Measurements from ENCODE around the gene TP53BP1. TPM values are rescaled to one million over a fixed set of nuclear protein-coding genes. Genes with fewer than 3 reads are reported as not detected.

The TP53BP1 gene
- total RNA-seq, 2 donors from 2014 or later = 23.2 to 31.5 TPM

- H3K4me3 ChIP-seq = no peak overlapping the region
- ATAC-seq (ENCODE audit: insufficient number of reproducible peaks, low FRiP score, low read depth) = no peak
- H3K36me3 ChIP-seq = peaks cover 9% of the 10 kb centered on the region
- H3K27ac ChIP-seq = no peak overlapping the region
- no peak for DNase-seq (ENCODE audit: low spot score)
- H3K9me3 ChIP-seq = no peaks in the 10 kb centered on the region
- H3K27me3 ChIP-seq (replicated peaks; ENCODE audit: insufficient read depth) = no peaks in the 10 kb centered on the region
- H3K4me1 ChIP-seq (ENCODE audit: control insufficient read depth in 1 of 2, low read depth in 2 of 2) = peaks cover 1 to 3% of the 10 kb centered on the region in 2 donors
- no peak for TF ChIP-seq CTCF (IDR thresholded peaks at IDR 0.05)
Measured at GRCh38 chr15:43446344-43446743, 46.6 kb downstream of the TP53BP1 start.

GRCh38 chr15:43441316-43441715 is 51.6 kb downstream of the TP53BP1 start:
- no peaks in the 10 kb centered on the region for H3K9me3 ChIP-seq
- ATAC-seq (ENCODE audit: insufficient number of reproducible peaks, low FRiP score, low read depth) = no peak
- DNase-seq (ENCODE audit: low spot score) = no peak
- H3K36me3 ChIP-seq = peaks cover 7% of the 10 kb centered on the region
- H3K27me3 ChIP-seq (replicated peaks; ENCODE audit: insufficient read depth) = no peaks in the 10 kb centered on the region
- TF ChIP-seq CTCF (IDR thresholded peaks at IDR 0.05) = no peak
- H3K4me3 ChIP-seq = peak overlapping the region; percentile 6
- H3K27ac ChIP-seq = peak overlapping the region; percentile 33 to 56
- H3K4me1 ChIP-seq (ENCODE audit: control insufficient read depth in 1 of 2, low read depth in 2 of 2) = peaks cover 5 to 14% of the 10 kb centered on the region in 2 donors

GRCh38 chr15:43440721-43441281 is 52.2 kb downstream of the TP53BP1 start:
- peaks cover 5 to 14% of the 10 kb centered on the region in 2 donors for H3K4me1 ChIP-seq (ENCODE audit: control insufficient read depth in 1 of 2, low read depth in 2 of 2)

GRCh38 chr15:43439268-43439667 is 53.7 kb downstream of the TP53BP1 start:
- Histone ChIP-seq H3K36me3 (peaks cover 5% of the 10 kb centered on the region), H3K9me3 (no peaks in the 10 kb centered on the region), H3K27ac (no peak overlapping the region), H3K4me3 (no peak overlapping the region), H3K27me3 (replicated peaks; ENCODE audit: insufficient read depth) (no peaks in the 10 kb centered on the region), H3K4me1 (ENCODE audit: control insufficient read depth in 1 of 2, low read depth in 2 of 2) (peaks cover 5 to 14% of the 10 kb centered on the region in 2 donors)
- ATAC-seq (ENCODE audit: insufficient number of reproducible peaks, low FRiP score, low read depth) (no peak), DNase-seq (ENCODE audit: low spot score) (no peak)
- TF ChIP-seq CTCF (IDR thresholded peaks at IDR 0.05) = no peak

More at GRCh38 chr15:43440721-43441281, 52.2 kb downstream of the TP53BP1 start:
- ATAC-seq (ENCODE audit: insufficient number of reproducible peaks, low FRiP score, low read depth) (peak; percentile 97), DNase-seq (ENCODE audit: low spot score) (peak; percentile 5)
- Histone ChIP-seq H3K4me3 (peak overlapping the region; percentile 6), H3K9me3 (no peaks in the 10 kb centered on the region), H3K27me3 (replicated peaks; ENCODE audit: insufficient read depth) (no peaks in the 10 kb centered on the region), H3K36me3 (peaks cover 5% of the 10 kb centered on the region), H3K27ac (peak overlapping the region; percentile 56 to 83)
- TF ChIP-seq CTCF (IDR thresholded peaks at IDR 0.05) = peak; percentile 43

- Histone ChIP-seq H3K27me3 (replicated peaks; ENCODE audit: insufficient read depth) (no peaks in the 10 kb centered on the region), H3K36me3 (peaks cover 5% of the 10 kb centered on the region), H3K4me3 (no peak overlapping the region), H3K4me1 (ENCODE audit: control insufficient read depth in 1 of 2, low read depth in 2 of 2) (peaks cover 2 to 13% of the 10 kb centered on the region in 2 donors), H3K27ac (no peak overlapping the region), H3K9me3 (no peaks in the 10 kb centered on the region)
- ATAC-seq (ENCODE audit: insufficient number of reproducible peaks, low FRiP score, low read depth) = no peak
- DNase-seq (ENCODE audit: low spot score) = no peak
- no peak for TF ChIP-seq CTCF (IDR thresholded peaks at IDR 0.05)
Measured at GRCh38 chr15:43436395-43436794, 56.6 kb downstream of the TP53BP1 start.

All from thoracic aorta (tissue), 2 donors.